DND-41 (cell line): ENCODE measurements around the gene STX4.
A peak's percentile ranks its signal among the peaks of the same experiment; 100 is the strongest.

ENCODE experiments used
- ATAC-seq: fragments of 200-7000 bp; cut with Tn5 transposase; 3 replicates; pipeline ENCODE4 v1.9.1; 2021; ENCODE audit warnings: low read depth; ENCODE audit not compliant: insufficient read depth
- DNase-seq: peaks from one replicate; pipeline ENCODE4 v3.0.0-alpha.2; 2020
- H2AFZ ChIP-seq: 2 replicates; pipeline ENCODE4 v1.6.0; 2012; ENCODE audit warnings: low read depth, low read length
- H3K27ac ChIP-seq: 2 replicates; pipeline ENCODE4 v1.5.1; 2012; ENCODE audit warnings: low read length, inconsistent platforms
- H3K27me3 ChIP-seq: fragments of 200-600 bp; sonication (generic); 2 replicates; pipeline ENCODE4 v1.6.0; 2012; ENCODE audit warnings: low read length, mild to moderate bottlenecking, inconsistent platforms; ENCODE audit not compliant: insufficient read depth, poor library complexity
- H3K36me3 ChIP-seq: 2 replicates; pipeline ENCODE4 v1.5.1; 2012; ENCODE audit warnings: low read length, inconsistent platforms; ENCODE audit not compliant: insufficient read depth
- H3K4me1 ChIP-seq: 2 replicates; pipeline ENCODE4 v1.5.1; 2012; ENCODE audit warnings: mild to moderate bottlenecking, low read length; ENCODE audit not compliant: insufficient read depth
- H3K4me2 ChIP-seq: 2 replicates; pipeline ENCODE4 v1.6.0; 2012; ENCODE audit warnings: mild to moderate bottlenecking, moderate library complexity, low read length, inconsistent platforms; ENCODE audit not compliant: insufficient read depth
- H3K4me3 ChIP-seq, 2 experiments: fragments of 200-600 bp in 1 of 2; shearing (Covaris generic) in 1 of 2; 2 replicates each; pipeline ENCODE4 v1.5.1; 2012 to 2016; ENCODE audit warnings: inconsistent platforms in 2 of 2, low read length in 2 of 2, mild to moderate bottlenecking in 2 of 2, low read depth in 1 of 2, moderate library complexity in 1 of 2
- H3K79me2 ChIP-seq: 2 replicates; pipeline ENCODE4 v1.6.0; 2012; ENCODE audit warnings: low read length, inconsistent platforms; ENCODE audit not compliant: insufficient read depth
- H3K9ac ChIP-seq: 2 replicates; pipeline ENCODE4 v1.6.0; 2012; ENCODE audit warnings: low read depth, mild to moderate bottlenecking, inconsistent platforms, low read length, moderate library complexity
- H3K9me3 ChIP-seq: 2 replicates; pipeline ENCODE4 v1.5.1; 2012; ENCODE audit warnings: low read length, moderate library complexity, mild to moderate bottlenecking, inconsistent platforms; ENCODE audit not compliant: insufficient read depth, severe bottlenecking
- H4K20me1 ChIP-seq: 2 replicates; pipeline ENCODE4 v1.6.0; 2012; ENCODE audit warnings: low read length; ENCODE audit not compliant: insufficient read depth
- CTCF ChIP-seq: IDR thresholded peaks from 2 replicates; pipeline ENCODE4 v1.5.1; 2012; ENCODE audit warnings: borderline replicate concordance, low read length, moderate library complexity, mild to moderate bottlenecking; ENCODE audit not compliant: poor library complexity, severe bottlenecking; ENCODE audit errors: extremely low read depth
- EZH2 ChIP-seq: IDR thresholded peaks from 3 replicates; pipeline ENCODE4 v1.6.1; 2012; ENCODE audit warnings: borderline replicate concordance, low read depth, mild to moderate bottlenecking, moderate library complexity, low read length, inconsistent platforms; ENCODE audit not compliant: severe bottlenecking

STX4 gene

DNA sequence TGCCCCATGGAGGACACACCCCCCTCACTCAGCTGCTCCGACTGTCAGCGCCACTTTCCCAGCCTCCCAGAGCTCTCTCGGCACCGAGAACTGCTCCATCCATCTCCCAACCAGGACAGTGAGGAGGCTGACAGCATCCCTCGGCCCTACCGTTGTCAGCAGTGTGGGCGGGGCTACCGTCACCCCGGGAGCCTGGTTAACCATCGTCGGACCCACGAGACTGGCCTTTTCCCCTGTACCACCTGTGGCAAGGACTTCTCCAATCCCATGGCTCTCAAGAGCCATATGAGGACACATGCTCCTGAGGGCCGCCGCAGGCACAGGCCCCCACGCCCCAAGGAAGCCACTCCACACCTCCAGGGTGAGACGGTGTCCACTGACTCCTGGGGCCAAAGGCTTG is 43.0 kb downstream of the STX4 start:
- no peak for ATAC-seq
- H3K4me1 ChIP-seq = peaks cover 33% of the 10 kb centered on the region
- H3K9ac ChIP-seq = no peak overlapping the region
- H2AFZ ChIP-seq = no peak overlapping the region
- H3K4me2 ChIP-seq = peak overlapping the region; percentile 81; the same call in 1 of the 2 replicates
- peaks cover 59% of the 10 kb centered on the region for H3K36me3 ChIP-seq
- H3K27me3 ChIP-seq = no peaks in the 10 kb centered on the region
- H3K9me3 ChIP-seq = no peaks in the 10 kb centered on the region
- H3K27ac ChIP-seq = no peak overlapping the region
- no peak for TF ChIP-seq CTCF
- TF ChIP-seq EZH2 = no peak
- H3K79me2 ChIP-seq = peaks cover 94% of the 10 kb centered on the region
- H4K20me1 ChIP-seq = peaks cover 59% of the 10 kb centered on the region
- H3K4me3 ChIP-seq = no peak overlapping the region
- no peak for DNase-seq

DNA sequence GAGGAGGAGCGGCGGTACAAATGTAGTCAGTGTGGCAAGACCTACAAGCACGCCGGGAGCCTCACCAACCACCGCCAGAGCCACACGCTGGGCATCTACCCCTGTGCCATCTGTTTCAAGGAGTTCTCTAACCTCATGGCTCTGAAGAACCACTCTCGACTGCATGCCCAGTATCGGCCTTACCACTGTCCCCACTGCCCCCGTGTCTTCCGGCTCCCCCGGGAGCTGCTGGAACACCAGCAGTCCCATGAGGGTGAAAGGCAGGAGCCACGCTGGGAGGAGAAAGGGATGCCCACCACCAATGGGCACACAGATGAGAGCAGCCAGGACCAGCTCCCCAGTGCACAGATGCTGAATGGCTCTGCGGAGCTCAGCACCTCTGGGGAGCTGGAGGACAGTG is 43.7 kb downstream of the STX4 start:
- H3K79me2 ChIP-seq = peaks cover 90% of the 10 kb centered on the region

GRCh38 chr16:31077592-31078396 is 44.4 kb downstream of the STX4 start:
- peaks cover 26% of the 10 kb centered on the region for H3K4me1 ChIP-seq
- H3K36me3 ChIP-seq = peaks cover 72% of the 10 kb centered on the region
- no peak overlapping the region for H3K9ac ChIP-seq
- no peaks in the 10 kb centered on the region for H3K9me3 ChIP-seq
- H3K79me2 ChIP-seq = peaks cover 87% of the 10 kb centered on the region
- no peaks in the 10 kb centered on the region for H3K27me3 ChIP-seq
- peak; percentile 10 for TF ChIP-seq CTCF
- TF ChIP-seq EZH2 = no peak
- no peak overlapping the region for H3K4me3 ChIP-seq
- peaks cover 72% of the 10 kb centered on the region for H4K20me1 ChIP-seq
- H2AFZ ChIP-seq = no peak overlapping the region
- no peak overlapping the region for H3K4me2 ChIP-seq
- DNase-seq (no peak), ATAC-seq (no peak)
- H3K27ac ChIP-seq = no peak overlapping the region

More for the DNA sequence above, 43.7 kb downstream of the STX4 start:
- H3K27ac ChIP-seq = no peak overlapping the region
- H3K36me3 ChIP-seq = peaks cover 64% of the 10 kb centered on the region
- peaks cover 66% of the 10 kb centered on the region for H4K20me1 ChIP-seq
- no peak overlapping the region for H3K4me2 ChIP-seq
- no peak overlapping the region for H3K4me3 ChIP-seq
- TF ChIP-seq CTCF = no peak
- no peak for TF ChIP-seq EZH2
- no peak overlapping the region for H2AFZ ChIP-seq
- H3K4me1 ChIP-seq = peaks cover 31% of the 10 kb centered on the region
- no peak overlapping the region for H3K9ac ChIP-seq
- DNase-seq (no peak), ATAC-seq (no peak)
- H3K27me3 ChIP-seq = no peaks in the 10 kb centered on the region
- no peaks in the 10 kb centered on the region for H3K9me3 ChIP-seq
